K562 (cell line): ENCODE data around the gene ETV2. TPM values are rescaled to one million over a fixed set of nuclear protein-coding genes. Genes with fewer than 3 reads are reported as not detected.

ENCODE experiments used
- ASH1L ChIP-seq: fragments of 450-650 bp; IDR thresholded peaks from 2 replicates; pipeline ENCODE4 v1.6.1; 2018; ENCODE audit warnings: borderline replicate concordance, mild to moderate bottlenecking, low read depth; ENCODE audit not compliant: partially characterized antibody
- CEBPB ChIP-seq: fragments of 450-650 bp; IDR thresholded peaks from 2 replicates; pipeline ENCODE4 v1.6.1; 2016; ENCODE audit warnings: missing genetic modification characterization, missing compliant biosample characterization
- CREM ChIP-seq: IDR thresholded peaks from 2 replicates; pipeline ENCODE4 v1.6.1; 2014; ENCODE audit warnings: antibody characterized with exemption, low read depth
- CTCF ChIP-seq, 3 experiments: IDR thresholded peaks in 2 of 3; conservative IDR thresholded peaks in 1 of 3; 2 replicates each; pipeline ENCODE4 v1.5.1; 2011 to 2012; ENCODE audit warnings: low read length in 3 of 3, mild to moderate bottlenecking in 3 of 3, control low read depth in 2 of 3, improper control_type of control experiment in 1 of 3, inconsistent platforms in 1 of 3, low read depth in 1 of 3, mixed read lengths in 1 of 3, moderate library complexity in 1 of 3; ENCODE audit not compliant: insufficient read depth in 2 of 3
- E2F6 ChIP-seq, 2 experiments: IDR thresholded peaks; 2 replicates each; pipeline ENCODE4 v1.6.1; 2011; ENCODE audit warnings: borderline replicate concordance in 1 of 2, control low read depth in 1 of 2, low read depth in 1 of 2, low read length in 1 of 2, mild to moderate bottlenecking in 1 of 2, mixed read lengths in 1 of 2, moderate library complexity in 1 of 2; ENCODE audit not compliant: insufficient read depth in 1 of 2, insufficient read length in 1 of 2, poor library complexity in 1 of 2, severe bottlenecking in 1 of 2; ENCODE audit errors: extremely low read depth in 1 of 2
- EP400 ChIP-seq: fragments of 450-650 bp; IDR thresholded peaks from 2 replicates; pipeline ENCODE4 v1.6.1; 2017; ENCODE audit warnings: antibody characterized with exemption, mild to moderate bottlenecking, moderate library complexity
- ETV5 ChIP-seq: sonication (generic); formaldehyde crosslinking; IDR thresholded peaks from 2 replicates; pipeline ENCODE4 v1.4.0; 2020; ENCODE audit warnings: low read depth, mild to moderate bottlenecking, missing genetic modification reagents
- EZH2 ChIP-seq: IDR thresholded peaks from 2 replicates; pipeline ENCODE4 v1.6.1; 2012; ENCODE audit warnings: low read depth, mild to moderate bottlenecking, inconsistent platforms, low read length, borderline replicate concordance
- FOXA3 ChIP-seq, 2 experiments: fragments of 450-650 bp in 1 of 2; sonication (generic) in 1 of 2; formaldehyde crosslinking; IDR thresholded peaks in 1 of 2; conservative IDR thresholded peaks in 1 of 2; 2 replicates each; pipeline versions ENCODE4 v1.4.0 to v1.8.0; 2020 to 2022; ENCODE audit warnings: mild to moderate bottlenecking in 2 of 2, missing genetic modification reagents in 1 of 2
- HNRNPK ChIP-seq: fragments of 200-400 bp; formaldehyde crosslinking; IDR thresholded peaks from one replicate; pipeline ENCODE4 v1.6.1; 2018; ENCODE audit warnings: mild to moderate bottlenecking, low read depth, low read length; ENCODE audit not compliant: poor library complexity, severe bottlenecking
- HNRNPLL ChIP-seq: fragments of 200-400 bp; formaldehyde crosslinking; IDR thresholded peaks from 2 replicates; pipeline ENCODE4 v1.6.1; 2017; ENCODE audit warnings: low read length, low read depth, mild to moderate bottlenecking; ENCODE audit not compliant: poor library complexity, severe bottlenecking
- MCM7 ChIP-seq, 2 experiments: fragments of 450-650 bp; IDR thresholded peaks; 2 replicates each; pipeline ENCODE4 v1.6.1; 2016 to 2018
- MEF2A ChIP-seq: IDR thresholded peaks from 2 replicates; pipeline ENCODE4 v1.6.1; 2011; ENCODE audit warnings: low read depth, mild to moderate bottlenecking, low read length, moderate library complexity; ENCODE audit not compliant: control insufficient read depth
- NFIX ChIP-seq: fragments of 250-450 bp; sonication (Bioruptor Pico); IDR thresholded peaks from 2 replicates; pipeline ENCODE4 v1.4.0; 2020; ENCODE audit warnings: low read depth, mild to moderate bottlenecking, moderate library complexity
- PHF8 ChIP-seq: fragments of 200-600 bp; sonication (generic); IDR thresholded peaks from 2 replicates; pipeline ENCODE4 v1.6.1; 2012; ENCODE audit warnings: mixed run types, mild to moderate bottlenecking, inconsistent platforms, low read length, moderate library complexity, borderline replicate concordance
- POLR3A ChIP-seq: IDR thresholded peaks from 2 replicates; pipeline ENCODE4 v1.6.1; 2011; ENCODE audit warnings: borderline replicate concordance, mild to moderate bottlenecking, moderate library complexity; ENCODE audit not compliant: insufficient read length, insufficient read depth; ENCODE audit errors: extremely low read depth
- RFX1 ChIP-seq: fragments of 450-650 bp; IDR thresholded peaks from 2 replicates; pipeline ENCODE4 v1.6.1; 2016; ENCODE audit warnings: mild to moderate bottlenecking, moderate library complexity
- TEAD2 ChIP-seq: fragments of 450-650 bp; IDR thresholded peaks from 2 replicates; pipeline ENCODE4 v1.6.1; 2016; ENCODE audit warnings: missing genetic modification characterization, control low read depth, missing compliant biosample characterization
- TFE3 ChIP-seq: fragments of 450-650 bp; formaldehyde crosslinking; IDR thresholded peaks from 2 replicates; pipeline ENCODE4 v1.4.0; 2020; ENCODE audit warnings: mild to moderate bottlenecking, mixed read lengths
- YBX1 ChIP-seq: fragments of 450-650 bp; IDR thresholded peaks from 2 replicates; pipeline ENCODE4 v1.7.1; 2016; ENCODE audit warnings: mild to moderate bottlenecking
- ZBTB1 ChIP-seq: sonication (generic); formaldehyde crosslinking; IDR thresholded peaks from 2 replicates; pipeline ENCODE4 v1.8.1; 2023; ENCODE audit warnings: missing genetic modification reagents, low read depth, mild to moderate bottlenecking, borderline replicate concordance
- ZNF586 ChIP-seq: fragments of 450-650 bp; formaldehyde crosslinking; conservative IDR thresholded peaks from 2 replicates; pipeline ENCODE4 v1.4.0; 2020; ENCODE audit warnings: mild to moderate bottlenecking, moderate library complexity
- ZNF699 ChIP-seq: fragments of 250-450 bp; sonication (Bioruptor Pico); IDR thresholded peaks from 2 replicates; pipeline ENCODE4 v1.8.0; 2021; ENCODE audit warnings: mild to moderate bottlenecking, moderate library complexity; ENCODE audit not compliant: insufficient replicate concordance
- polyA plus RNA-seq, 8 experiments: library from polyadenylated mRNA; depleted of rRNA in 4 of 8; stranded (reverse) in 5 of 8; unstranded in 3 of 8; fragments of >200 nt; fragmentation: Nextera tagmentation in 2 of 8; fragmentation: Illumina TruSeq in 1 of 8; extraction: Ambion mirVana in 2 of 8; extraction: Trizol in 1 of 8; gene quantifications; 2 replicates each; pipeline versions ENCODE4 v1.2.1 to v1.2.3, GENCODE V29; 2011 to 2014; ENCODE audit warnings: inconsistent platforms in 1 of 8, missing spikeins in 1 of 8
- total RNA-seq, 7 experiments: library from RNA; depleted of rRNA in 6 of 7; stranded (reverse); fragments of >200 nt in 6 of 7; fragmentation: Illumina TruSeq in 2 of 7; extraction: Trizol in 2 of 7; gene quantifications; 2 replicates each; pipeline versions ENCODE4 v1.2.1 to v1.2.3, GENCODE V29; 2011 to 2021; ENCODE audit warnings: low replicate concordance in 1 of 7

ETV2 gene
- total and polyA plus RNA-seq, 9 of the 15 experiments (the other 6 are each of a cell fraction or from before 2014, with no cell fraction given), result 0.11 to 3.7 (median 0.55) TPM

- peak; percentile 96 for TF ChIP-seq E2F6 (IDR thresholded peaks at IDR 0.05; ENCODE audit: borderline replicate concordance in 1 of 2, extremely low read depth in 1 of 2, insufficient read depth in 1 of 2, insufficient read length in 1 of 2, low read depth in 1 of 2, low read length in 1 of 2, poor library complexity in 1 of 2, severe bottlenecking in 1 of 2)
- no peak for TF ChIP-seq YBX1
- TF ChIP-seq TFE3, result peak; percentile 34
- no peak for TF ChIP-seq ZNF586 (CRISPR knock-in tag)
- 0 out of 4 replicates have a peak, but pooled peaks of 1 of the 2 experiments have one; percentile 24 for TF ChIP-seq FOXA3 (CRISPR knock-in tag; conservative IDR thresholded peaks at IDR 0.05 in 1 of 2, IDR thresholded peaks at IDR 0.05 in 1 of 2)
- TF ChIP-seq ZBTB1 (CRISPR knock-in tag), result no peak
- TF ChIP-seq PHF8, result peak; percentile 87; the same call in 1 of the 2 replicates
- TF ChIP-seq POLR3A, result no peak
- peak; percentile 93 for TF ChIP-seq EP400
- peak; percentile 61 for TF ChIP-seq NFIX (CRISPR knock-in tag)
- no peak for TF ChIP-seq ASH1L
- TF ChIP-seq HNRNPLL, result peak; percentile 74
- 0 out of 2 replicates have a peak, but pooled peaks have one; percentile 28 for TF ChIP-seq ETV5 (CRISPR knock-in tag)
- TF ChIP-seq EZH2, result no peak
- peak; percentile 100 for TF ChIP-seq CREM
- TF ChIP-seq ZNF699, result no peak
- TF ChIP-seq HNRNPK, result no peak
- peak in 2 of 3 experiments; percentile 14 to 25; a peak in 1 of 6 replicates for TF ChIP-seq CTCF (IDR thresholded peaks at IDR 0.05 in 2 of 3, conservative IDR thresholded peaks at IDR 0.05 in 1 of 3; ENCODE audit: insufficient read depth in 2 of 3, low read depth in 1 of 3, low read length in 3 of 3)
- no peak for TF ChIP-seq CEBPB (tag)
- no peak for TF ChIP-seq MCM7 (IDR thresholded peaks at IDR 0.05)
- no peak for TF ChIP-seq MEF2A
- no peak for TF ChIP-seq TEAD2 (tag)
- TF ChIP-seq RFX1, result peak; percentile 63
Observed at GRCh38 chr19:35612559-35613321, 28.8 kb upstream of the ETV2 start, which contains the start of gene HAUS5 (continued).
